GM19328 (cell line): ENCODE data around the gene TMEM51.

Source experiments
- ATAC-seq: cut with Tn5 transposase; IDR thresholded peaks from one replicate; pipeline ENCODE4 v1.9.1; 2021; ENCODE audit warnings: mild to moderate bottlenecking, moderate library complexity; ENCODE audit not compliant: unreplicated experiment

Gene TMEM51

GRCh38 chr1:15191770-15192169 lies 38.2 kb downstream of the TMEM51 start:
- ATAC-seq: no peak

DNA sequence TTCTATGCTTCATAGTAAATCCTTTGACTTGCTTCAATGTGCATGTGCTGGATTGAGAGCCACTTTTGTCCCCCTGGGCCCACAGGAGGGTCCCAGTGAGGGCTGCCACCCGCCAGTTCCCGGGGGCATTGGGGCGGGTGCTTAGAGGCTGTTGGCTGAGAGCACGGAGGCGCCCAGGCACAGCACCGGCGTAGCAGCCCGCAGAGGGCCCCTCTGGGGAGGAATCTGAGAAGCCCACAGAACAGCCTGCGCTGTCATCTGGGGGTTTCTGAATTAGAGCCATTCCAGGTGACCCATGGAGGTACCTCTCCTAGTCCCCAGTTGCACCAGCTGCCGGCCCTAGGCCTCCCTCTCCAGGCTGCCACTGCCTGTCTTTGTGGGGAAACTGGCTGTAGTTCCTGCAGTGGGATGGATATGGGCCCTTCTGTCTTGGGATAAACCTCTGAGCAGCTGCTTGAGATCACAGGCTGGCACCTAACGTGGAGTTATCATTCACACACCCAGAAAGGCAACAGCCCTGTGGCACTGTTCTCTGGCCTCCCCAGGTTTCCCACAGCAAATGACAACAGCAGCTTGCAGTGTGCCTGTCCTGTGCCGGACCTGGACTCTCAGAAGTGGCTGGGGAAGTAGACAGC lies 39.5 kb downstream of the TMEM51 start:
- no peak for ATAC-seq

DNA sequence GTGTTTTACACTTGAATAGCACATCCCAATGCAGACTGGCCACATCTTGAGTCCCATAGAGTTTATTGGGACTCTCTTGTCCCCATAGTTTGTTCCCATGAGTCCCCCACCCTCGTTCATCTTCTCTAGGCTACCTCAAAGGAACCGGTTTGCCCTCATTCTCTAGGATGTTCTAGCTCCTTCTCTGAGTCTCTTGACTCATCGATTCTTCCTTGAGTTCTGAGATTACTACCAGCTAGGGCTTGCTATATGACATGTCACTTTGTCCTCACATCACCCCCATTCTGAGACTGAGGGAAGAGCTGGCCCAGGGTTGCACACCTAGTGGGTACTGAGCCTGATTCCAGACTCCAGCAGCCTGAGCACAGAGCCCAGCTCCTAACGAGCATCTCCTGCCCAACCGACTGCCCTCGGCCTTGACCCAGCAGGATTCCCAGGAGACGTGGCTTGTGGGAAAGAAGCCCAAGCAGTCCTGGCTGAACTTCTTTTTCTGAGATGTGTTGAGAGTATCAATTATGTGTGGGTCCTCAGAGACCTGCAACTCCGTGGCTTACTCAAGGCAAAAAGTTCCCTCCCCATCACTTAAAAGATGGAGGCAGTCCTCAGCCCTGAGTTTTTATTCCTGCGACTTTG lies 42.0 kb downstream of the TMEM51 start:
- ATAC-seq: no peak

GRCh38 chr1:15196069-15196468 lies 42.5 kb downstream of the TMEM51 start:
- no peak for ATAC-seq

- no peak for ATAC-seq
These were observed 43.4 kb downstream of the TMEM51 start for GRCh38 chr1:15196807-15197530.

DNA sequence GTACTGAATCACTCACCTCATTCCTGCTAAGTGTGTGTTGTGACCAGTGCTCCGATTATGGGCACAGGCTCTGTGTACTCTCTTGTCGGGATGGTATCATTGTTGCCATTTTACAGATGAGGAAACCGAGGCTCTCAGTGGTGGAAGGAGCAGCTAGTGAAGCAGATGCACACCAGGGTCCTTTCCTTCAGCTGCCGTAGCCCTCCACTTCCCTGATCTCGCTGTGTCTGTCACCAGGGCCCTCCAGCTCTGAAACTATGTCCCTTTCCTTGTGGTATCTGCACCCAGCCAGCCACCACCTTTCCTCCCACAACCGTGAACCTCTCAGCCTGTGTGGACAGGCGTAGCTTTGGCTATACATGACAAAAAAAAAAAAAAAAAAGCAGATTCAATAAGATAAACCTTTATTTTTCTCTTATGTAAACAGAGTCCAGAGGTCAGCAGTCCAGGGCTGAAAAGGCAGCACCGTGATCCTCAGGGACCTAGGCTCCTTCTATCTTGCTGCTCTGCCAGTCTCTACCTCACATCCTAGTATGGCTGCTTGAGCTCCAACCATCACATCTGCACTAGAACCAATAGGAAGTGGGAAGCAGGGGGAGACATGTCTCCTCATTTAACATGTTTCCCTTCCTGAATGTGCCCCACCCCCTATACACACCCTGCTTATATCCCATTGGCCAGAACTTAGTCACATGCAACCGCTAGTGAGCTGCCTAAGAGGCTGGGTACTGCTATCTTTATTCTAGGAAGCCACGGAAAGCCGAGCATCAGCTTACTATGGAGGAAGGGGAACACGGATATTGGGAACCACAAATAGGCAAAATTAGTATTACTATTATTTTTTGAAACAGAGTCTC lies 44.3 kb downstream of the TMEM51 start:
- no peak for ATAC-seq

- ATAC-seq: no peak
These were observed 45.1 kb downstream of the TMEM51 start for GRCh38 chr1:15198684-15199083.

DNA sequence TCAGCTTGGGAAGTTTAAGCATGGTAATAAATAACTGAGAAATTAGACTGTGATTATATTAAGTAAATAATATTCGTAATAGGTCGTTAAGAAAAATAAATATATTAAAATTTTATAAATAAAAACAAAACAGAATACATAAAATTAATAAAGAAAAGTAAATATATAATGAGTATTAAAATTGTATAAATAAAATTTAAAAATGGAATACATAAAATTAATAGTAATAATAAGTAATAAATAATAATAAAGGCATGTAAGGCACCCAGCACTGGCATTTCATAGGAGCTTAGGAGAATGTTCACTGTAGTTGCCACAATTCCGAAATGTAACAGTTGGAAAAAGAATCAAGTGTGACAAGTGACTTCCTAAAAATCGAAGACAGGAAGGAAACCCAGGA lies 47.7 kb downstream of the TMEM51 start:
- no peak for ATAC-seq

DNA sequence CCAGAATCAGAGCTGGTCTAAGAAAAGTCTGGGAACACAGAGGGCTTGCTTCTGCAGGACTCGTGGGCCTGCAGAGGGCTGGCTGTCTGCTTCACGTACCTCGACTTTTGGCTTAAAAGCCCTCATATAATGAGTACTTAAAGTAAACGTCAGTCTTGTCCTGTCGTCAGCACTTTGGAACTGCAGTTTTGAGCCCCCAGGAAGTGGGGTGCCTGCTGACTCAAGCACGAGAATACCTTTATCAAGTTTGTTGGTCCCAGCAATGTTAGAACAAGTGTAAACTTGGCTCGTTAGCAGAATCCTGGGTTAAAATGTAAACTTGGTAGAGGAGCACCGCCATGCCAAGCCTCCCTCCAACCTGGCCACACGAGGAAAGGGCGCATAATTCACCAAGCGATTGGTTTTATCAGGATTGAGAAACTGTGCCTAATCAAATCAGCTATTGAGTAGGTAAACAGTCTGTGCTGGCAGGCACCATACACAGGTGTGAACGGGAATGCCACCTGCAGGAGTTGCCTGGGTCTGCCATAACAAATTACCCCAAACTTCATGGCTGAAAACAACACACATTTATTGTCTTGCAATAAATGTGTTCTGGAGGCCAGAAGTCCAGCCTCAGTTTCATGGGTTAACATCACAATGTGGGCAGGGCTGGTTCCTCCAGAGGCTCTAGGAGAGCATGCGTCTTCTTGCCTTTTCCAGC lies 48.5 kb downstream of the TMEM51 start:
- ATAC-seq: no peak

DNA sequence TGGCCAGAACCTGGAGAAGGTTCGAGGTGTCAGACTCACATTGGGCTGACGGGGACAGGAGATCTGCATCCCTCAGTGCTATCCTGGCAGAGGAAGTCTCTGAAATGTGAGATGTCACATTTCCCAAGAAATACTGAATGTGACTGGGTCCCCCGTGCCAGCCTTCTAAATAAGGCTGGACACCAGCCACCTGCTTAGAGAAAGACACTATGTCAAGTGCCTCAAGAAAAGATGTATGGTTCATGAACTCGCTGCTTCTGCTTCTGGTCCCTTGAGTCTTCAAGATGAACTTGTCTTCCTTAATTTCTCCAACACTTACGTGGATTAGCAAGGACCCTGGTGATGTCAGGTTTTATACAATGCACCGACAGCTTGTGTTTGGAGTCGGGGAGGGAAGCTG lies 51.4 kb downstream of the TMEM51 start:
- ATAC-seq: no peak

DNA sequence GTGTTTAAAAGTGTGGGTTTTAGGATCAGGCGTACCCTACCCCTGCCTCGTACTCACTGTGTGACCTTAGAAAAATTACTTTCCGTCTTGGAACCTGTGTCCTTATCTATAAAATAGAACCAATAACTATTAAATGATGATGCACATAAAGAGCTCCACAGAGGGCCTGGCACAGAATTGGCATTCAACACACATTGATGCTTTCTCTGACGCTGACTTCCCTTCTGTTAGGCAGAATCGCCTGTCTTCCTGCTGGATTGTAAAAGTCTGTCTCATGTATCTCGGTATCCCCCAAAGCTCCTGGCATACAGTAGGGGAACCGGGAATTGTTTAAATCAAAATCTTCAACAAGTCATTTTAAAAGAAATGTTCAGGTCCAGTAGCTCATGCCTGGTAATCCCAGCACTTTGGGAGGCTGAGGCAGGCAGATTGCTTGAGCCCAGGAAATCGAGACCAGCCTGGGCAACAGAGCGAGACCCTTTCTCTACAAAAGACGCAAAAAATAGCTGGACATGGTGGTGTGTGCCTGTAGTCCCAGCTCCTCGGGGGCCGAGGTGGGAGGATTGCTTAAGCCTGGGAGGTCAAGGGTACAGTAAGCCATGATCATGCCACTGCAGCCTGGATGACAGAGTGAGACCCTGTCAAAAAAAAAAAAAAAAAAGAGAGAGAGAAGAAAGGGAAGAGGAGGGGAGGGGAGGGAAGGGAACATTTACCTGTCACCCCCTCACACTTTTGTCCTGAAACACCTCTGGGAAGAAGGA lies 52.2 kb downstream of the TMEM51 start:
- no peak for ATAC-seq

GRCh38 chr1:15206418-15207030 lies 53.0 kb downstream of the TMEM51 start:
- ATAC-seq: no peak

DNA sequence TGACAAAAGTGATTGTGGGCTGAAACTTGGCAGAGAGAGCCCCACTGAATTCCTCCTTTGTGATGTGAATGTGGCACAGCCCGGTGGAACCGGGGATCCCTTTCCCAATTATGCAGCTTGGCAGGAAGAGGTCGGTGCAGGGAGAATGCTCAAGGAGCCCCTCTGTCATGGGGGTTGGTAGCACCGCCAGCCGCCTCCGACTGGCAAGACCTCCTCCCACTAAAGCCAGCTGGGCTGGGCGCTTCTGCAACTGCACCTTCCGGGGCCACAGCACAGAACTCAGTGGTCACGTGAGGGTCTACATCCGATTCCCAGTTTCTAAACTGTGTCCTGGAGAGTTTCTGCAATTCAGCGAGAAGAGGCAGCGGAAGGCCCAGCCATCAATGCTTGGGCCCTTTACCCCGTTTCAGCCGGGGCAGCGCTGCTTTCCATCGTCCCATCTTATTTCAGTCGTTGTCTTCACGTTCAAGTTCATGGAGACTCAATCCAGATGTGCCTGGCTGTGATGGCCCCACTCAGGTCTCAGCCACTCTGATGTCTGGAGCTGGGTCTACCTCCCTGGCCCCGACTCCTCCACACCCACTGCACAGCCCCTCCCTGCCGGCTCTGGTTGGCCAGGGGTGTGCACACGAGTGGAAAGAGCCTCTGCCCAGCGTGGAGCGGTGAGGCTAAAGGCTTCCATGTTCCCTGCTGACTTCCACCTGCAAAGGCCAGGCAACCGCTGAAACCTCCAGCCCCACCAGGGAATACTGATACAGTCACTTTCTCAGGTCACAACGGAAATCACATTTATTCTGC lies 53.7 kb downstream of the TMEM51 start:
- ATAC-seq: no peak

DNA sequence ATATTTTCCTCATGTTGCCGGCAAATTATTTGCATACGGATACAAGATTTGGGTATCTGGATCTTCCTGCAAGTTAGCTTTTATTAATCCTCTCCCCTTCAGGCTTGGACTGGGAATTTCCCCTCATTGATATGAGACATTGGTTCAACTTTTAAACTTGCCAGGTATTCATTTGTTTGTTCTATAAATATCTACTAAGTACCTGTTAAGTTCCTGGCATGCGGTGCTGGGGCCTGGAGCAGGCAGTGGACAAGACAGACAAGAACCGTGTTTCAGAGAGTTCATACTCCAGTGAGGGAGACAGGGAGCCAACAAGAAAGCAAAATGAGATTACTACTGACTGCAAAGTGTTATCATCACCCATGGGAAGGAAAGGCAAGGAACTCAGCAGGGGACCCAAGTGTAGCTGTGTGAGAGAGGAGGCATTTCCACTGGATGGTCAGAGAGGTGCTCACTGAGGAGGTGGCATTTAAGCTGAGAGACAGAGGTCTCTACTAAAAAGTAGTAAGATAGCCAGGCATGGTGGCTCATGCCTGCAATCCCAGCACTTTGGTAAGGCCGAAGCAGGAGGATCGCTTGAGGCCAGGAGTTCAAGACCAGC lies 54.4 kb downstream of the TMEM51 start:
- no peak for ATAC-seq

GRCh38 chr1:15210651-15211375 lies 57.3 kb downstream of the TMEM51 start:
- no peak for ATAC-seq

DNA sequence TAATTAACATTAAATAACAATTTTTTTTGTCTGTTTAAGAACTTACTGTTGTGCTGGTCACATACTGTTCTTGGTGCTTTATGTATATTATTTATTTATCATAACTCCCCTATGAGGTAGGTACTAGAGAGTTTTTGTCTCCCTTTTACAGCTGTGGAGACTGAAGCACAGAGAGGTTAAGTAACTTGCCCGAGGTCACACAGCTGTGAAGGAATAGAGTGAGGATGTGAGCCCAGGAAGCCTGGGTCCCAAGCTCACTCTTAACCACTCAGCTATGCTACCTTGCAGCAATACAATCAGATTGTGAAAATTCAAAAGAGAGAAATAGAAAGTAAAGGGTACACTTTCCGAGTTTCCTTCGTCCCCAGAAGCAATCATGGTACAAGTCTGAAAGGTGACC lies 57.9 kb downstream of the TMEM51 start:
- no peak for ATAC-seq

GRCh38 chr1:15212216-15212953 lies 58.8 kb downstream of the TMEM51 start:
- ATAC-seq: no peak
